Measurements from ENCODE around the gene PITPNM2.

DNA sequence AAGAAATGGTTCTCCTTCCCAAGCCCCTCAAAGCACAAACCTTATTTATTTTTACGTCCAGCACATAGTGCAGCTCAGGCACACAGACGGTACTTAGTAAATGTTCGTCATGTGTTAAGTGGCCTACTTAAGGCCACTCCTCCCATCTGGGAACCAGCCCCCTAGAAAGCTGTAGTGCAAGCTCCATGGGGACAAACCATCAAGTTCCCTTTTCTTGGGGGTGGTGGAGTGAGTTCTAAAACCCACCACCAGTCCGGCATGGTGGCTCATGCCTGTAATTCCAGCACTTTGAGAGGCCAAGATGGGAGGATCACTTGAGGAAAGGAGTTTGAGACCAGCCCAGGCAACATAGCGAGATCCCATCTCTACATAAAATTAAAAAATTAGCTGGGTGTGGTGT, 49.4 kb downstream of the PITPNM2 start:
- TF ChIP-seq, protein P1, sequence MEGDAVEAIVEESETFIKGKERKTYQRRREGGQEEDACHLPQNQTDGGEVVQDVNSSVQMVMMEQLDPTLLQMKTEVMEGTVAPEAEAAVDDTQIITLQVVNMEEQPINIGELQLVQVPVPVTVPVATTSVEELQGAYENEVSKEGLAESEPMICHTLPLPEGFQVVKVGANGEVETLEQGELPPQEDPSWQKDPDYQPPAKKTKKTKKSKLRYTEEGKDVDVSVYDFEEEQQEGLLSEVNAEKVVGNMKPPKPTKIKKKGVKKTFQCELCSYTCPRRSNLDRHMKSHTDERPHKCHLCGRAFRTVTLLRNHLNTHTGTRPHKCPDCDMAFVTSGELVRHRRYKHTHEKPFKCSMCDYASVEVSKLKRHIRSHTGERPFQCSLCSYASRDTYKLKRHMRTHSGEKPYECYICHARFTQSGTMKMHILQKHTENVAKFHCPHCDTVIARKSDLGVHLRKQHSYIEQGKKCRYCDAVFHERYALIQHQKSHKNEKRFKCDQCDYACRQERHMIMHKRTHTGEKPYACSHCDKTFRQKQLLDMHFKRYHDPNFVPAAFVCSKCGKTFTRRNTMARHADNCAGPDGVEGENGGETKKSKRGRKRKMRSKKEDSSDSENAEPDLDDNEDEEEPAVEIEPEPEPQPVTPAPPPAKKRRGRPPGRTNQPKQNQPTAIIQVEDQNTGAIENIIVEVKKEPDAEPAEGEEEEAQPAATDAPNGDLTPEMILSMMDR (IDR thresholded peaks at IDR 0.05 in 2 of 3, conservative IDR thresholded peaks at IDR 0.05 in 1 of 3; ENCODE audit: insufficient read depth in 2 of 3, low read depth in 1 of 3, low read length in 3 of 3): no peak
- TF ChIP-seq, protein P2, sequence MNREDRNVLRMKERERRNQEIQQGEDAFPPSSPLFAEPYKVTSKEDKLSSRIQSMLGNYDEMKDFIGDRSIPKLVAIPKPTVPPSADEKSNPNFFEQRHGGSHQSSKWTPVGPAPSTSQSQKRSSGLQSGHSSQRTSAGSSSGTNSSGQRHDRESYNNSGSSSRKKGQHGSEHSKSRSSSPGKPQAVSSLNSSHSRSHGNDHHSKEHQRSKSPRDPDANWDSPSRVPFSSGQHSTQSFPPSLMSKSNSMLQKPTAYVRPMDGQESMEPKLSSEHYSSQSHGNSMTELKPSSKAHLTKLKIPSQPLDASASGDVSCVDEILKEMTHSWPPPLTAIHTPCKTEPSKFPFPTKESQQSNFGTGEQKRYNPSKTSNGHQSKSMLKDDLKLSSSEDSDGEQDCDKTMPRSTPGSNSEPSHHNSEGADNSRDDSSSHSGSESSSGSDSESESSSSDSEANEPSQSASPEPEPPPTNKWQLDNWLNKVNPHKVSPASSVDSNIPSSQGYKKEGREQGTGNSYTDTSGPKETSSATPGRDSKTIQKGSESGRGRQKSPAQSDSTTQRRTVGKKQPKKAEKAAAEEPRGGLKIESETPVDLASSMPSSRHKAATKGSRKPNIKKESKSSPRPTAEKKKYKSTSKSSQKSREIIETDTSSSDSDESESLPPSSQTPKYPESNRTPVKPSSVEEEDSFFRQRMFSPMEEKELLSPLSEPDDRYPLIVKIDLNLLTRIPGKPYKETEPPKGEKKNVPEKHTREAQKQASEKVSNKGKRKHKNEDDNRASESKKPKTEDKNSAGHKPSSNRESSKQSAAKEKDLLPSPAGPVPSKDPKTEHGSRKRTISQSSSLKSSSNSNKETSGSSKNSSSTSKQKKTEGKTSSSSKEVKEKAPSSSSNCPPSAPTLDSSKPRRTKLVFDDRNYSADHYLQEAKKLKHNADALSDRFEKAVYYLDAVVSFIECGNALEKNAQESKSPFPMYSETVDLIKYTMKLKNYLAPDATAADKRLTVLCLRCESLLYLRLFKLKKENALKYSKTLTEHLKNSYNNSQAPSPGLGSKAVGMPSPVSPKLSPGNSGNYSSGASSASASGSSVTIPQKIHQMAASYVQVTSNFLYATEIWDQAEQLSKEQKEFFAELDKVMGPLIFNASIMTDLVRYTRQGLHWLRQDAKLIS (CRISPR knock-in tag; IDR thresholded peaks at IDR 0.05): no peak
- TF ChIP-seq SRF (CRISPR knock-in tag; IDR thresholded peaks at IDR 0.05) (no peak), BHLHE40 (IDR thresholded peaks at IDR 0.05; ENCODE audit: low read length) (no peak)
- TF ChIP-seq, protein P3, sequence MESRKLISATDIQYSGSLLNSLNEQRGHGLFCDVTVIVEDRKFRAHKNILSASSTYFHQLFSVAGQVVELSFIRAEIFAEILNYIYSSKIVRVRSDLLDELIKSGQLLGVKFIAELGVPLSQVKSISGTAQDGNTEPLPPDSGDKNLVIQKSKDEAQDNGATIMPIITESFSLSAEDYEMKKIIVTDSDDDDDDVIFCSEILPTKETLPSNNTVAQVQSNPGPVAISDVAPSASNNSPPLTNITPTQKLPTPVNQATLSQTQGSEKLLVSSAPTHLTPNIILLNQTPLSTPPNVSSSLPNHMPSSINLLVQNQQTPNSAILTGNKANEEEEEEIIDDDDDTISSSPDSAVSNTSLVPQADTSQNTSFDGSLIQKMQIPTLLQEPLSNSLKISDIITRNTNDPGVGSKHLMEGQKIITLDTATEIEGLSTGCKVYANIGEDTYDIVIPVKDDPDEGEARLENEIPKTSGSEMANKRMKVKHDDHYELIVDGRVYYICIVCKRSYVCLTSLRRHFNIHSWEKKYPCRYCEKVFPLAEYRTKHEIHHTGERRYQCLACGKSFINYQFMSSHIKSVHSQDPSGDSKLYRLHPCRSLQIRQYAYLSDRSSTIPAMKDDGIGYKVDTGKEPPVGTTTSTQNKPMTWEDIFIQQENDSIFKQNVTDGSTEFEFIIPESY (CRISPR knock-in tag; IDR thresholded peaks at IDR 0.05): no peak

All from K562 (cell line).